Prostate gland (tissue), 2 donors: ENCODE measurements around the gene LCN9.

Experiments
- POLR2AphosphoS5 ChIP-seq: sonication (generic); formaldehyde crosslinking; IDR thresholded peaks from one replicate; pipeline ENCODE4 v1.6.1; 2017; ENCODE audit warnings: antibody characterized with exemption
- TF ChIP-seq, protein P1 (sequence below), 4 experiments: fragments of 200-600 bp in 2 of 4; fragments of 450-650 bp in 2 of 4; sonication (generic) in 2 of 4; IDR thresholded peaks; 1 replicate in 3 of 4; 2 replicates in 1 of 4; pipeline ENCODE4 v1.5.1; 2016 to 2019; ENCODE audit warnings: antibody characterized with exemption in 4 of 4, mild to moderate bottlenecking in 2 of 4, moderate library complexity in 2 of 4

DNA sequence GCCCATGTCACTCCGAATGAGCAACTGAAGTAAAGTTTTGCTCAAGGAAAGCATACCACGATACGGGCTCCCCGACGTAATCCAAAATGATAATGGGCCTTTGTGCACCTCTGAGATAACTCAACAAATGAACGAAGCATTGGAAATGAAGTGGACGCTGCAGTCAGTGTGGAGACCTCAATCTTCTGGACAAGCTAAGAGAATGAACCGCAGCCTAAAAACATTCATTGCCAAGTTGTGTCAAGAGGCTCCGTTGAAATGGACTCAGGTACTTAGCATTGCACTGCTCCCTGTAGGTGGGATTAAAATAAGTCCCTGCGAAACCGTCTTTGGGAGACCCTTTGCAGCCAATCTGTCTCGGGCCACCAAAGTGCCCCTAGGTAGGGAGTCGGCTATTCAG, 3.9 kb upstream of the LCN9 start:
- TF ChIP-seq, protein P1, sequence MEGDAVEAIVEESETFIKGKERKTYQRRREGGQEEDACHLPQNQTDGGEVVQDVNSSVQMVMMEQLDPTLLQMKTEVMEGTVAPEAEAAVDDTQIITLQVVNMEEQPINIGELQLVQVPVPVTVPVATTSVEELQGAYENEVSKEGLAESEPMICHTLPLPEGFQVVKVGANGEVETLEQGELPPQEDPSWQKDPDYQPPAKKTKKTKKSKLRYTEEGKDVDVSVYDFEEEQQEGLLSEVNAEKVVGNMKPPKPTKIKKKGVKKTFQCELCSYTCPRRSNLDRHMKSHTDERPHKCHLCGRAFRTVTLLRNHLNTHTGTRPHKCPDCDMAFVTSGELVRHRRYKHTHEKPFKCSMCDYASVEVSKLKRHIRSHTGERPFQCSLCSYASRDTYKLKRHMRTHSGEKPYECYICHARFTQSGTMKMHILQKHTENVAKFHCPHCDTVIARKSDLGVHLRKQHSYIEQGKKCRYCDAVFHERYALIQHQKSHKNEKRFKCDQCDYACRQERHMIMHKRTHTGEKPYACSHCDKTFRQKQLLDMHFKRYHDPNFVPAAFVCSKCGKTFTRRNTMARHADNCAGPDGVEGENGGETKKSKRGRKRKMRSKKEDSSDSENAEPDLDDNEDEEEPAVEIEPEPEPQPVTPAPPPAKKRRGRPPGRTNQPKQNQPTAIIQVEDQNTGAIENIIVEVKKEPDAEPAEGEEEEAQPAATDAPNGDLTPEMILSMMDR (IDR thresholded peaks at IDR 0.05), result no peak
- TF ChIP-seq POLR2AphosphoS5, result no peak
